ENCODE data around the gene CELA2B.
"Not testable (repeated sequence)": the region's sequence is repeated elsewhere in the genome, so short reads cannot be mapped to it uniquely, and the experiment has no call there.

Gene CELA2B

GRCh38 chr1:15475752-15476314 is at the start of gene CELA2B:
CELA2B (plus strand) TSS chr1:15476104; CDS start chr1:15476126, 22 bp downstream.
- DNase-seq (ENCODE audit: low spot score): no peak

GRCh38 chr1:15426492-15427279 is 49.2 kb upstream of the CELA2B start:
- no peak for DNase-seq (ENCODE audit: low spot score)

GRCh38 chr1:15427280-15427666 is 48.6 kb upstream of the CELA2B start:
- DNase-seq (ENCODE audit: low spot score): no peak

GRCh38 chr1:15428252-15428651 is 47.7 kb upstream of the CELA2B start:
- not testable (repeated sequence) for DNase-seq (ENCODE audit: low spot score)

- no peak for DNase-seq (ENCODE audit: low spot score)
Measured at GRCh38 chr1:15428815-15429435, 47.0 kb upstream of the CELA2B start.

- no peak for DNase-seq (ENCODE audit: low spot score)
Measured at GRCh38 chr1:15429701-15430149, 46.2 kb upstream of the CELA2B start.

- peak; percentile 74 for DNase-seq (ENCODE audit: low spot score)
Measured at GRCh38 chr1:15430787-15431570, 44.9 kb upstream of the CELA2B start.

GRCh38 chr1:15431571-15431948 is 44.3 kb upstream of the CELA2B start:
- DNase-seq (ENCODE audit: low spot score): no peak

GRCh38 chr1:15432324-15432723 is 43.6 kb upstream of the CELA2B start:
- DNase-seq (ENCODE audit: low spot score): no peak

- no peak for DNase-seq (ENCODE audit: low spot score)
Measured at GRCh38 chr1:15433471-15433870, 42.4 kb upstream of the CELA2B start.

GRCh38 chr1:15434739-15435138 is 41.2 kb upstream of the CELA2B start:
- not testable (repeated sequence) for DNase-seq (ENCODE audit: low spot score)

- no peak for DNase-seq (ENCODE audit: low spot score)
Measured at GRCh38 chr1:15435239-15436077, 40.4 kb upstream of the CELA2B start.

- no peak for DNase-seq (ENCODE audit: low spot score)
Measured at GRCh38 chr1:15436881-15437442, 38.9 kb upstream of the CELA2B start.

- no peak for DNase-seq (ENCODE audit: low spot score)
Measured at GRCh38 chr1:15439325-15439724, 36.6 kb upstream of the CELA2B start.

- DNase-seq (ENCODE audit: low spot score): no peak
Measured at GRCh38 chr1:15440357-15440756, 35.5 kb upstream of the CELA2B start.

GRCh38 chr1:15441247-15441646 is 34.7 kb upstream of the CELA2B start:
- no peak for DNase-seq (ENCODE audit: low spot score)

GRCh38 chr1:15442119-15442518 is 33.8 kb upstream of the CELA2B start:
- DNase-seq (ENCODE audit: low spot score): no peak

- no peak for DNase-seq (ENCODE audit: low spot score)
Measured at GRCh38 chr1:15442759-15443158, 33.1 kb upstream of the CELA2B start.

GRCh38 chr1:15443281-15443680 is 32.6 kb upstream of the CELA2B start:
- no peak for DNase-seq (ENCODE audit: low spot score)

- no peak for DNase-seq (ENCODE audit: low spot score)
Measured at GRCh38 chr1:15444468-15445389, 31.2 kb upstream of the CELA2B start.

All from activated CD4-positive, alpha-beta T cell treated with anti-CD3 and anti-CD28 coated beads, Interleukin-2, Interleukin-4, amounts not matched to agents 100 ng/mL and 50 ng/mL, durations not matched to agents 16 hours and 8 hours (primary cell).